Keratinocyte (primary cell): ENCODE data around the gene MANF. TPM values are rescaled to one million over a fixed set of nuclear protein-coding genes. Genes with fewer than 3 reads are reported as not detected.

Experiments
- DNase-seq: peaks from one replicate; pipeline ENCODE4 v3.0.0-alpha.2; 2011; ENCODE audit warnings: low read depth, missing footprints, low spot score
- FAIRE-seq: peaks from 2 replicates; lab custom pipeline; 2011; peaks lifted over from hg19 to GRCh38; lab: Jason Lieb, UNC
- H2AFZ ChIP-seq: 2 replicates; pipeline ENCODE4 v1.6.0; 2012; ENCODE audit warnings: low read length, control low read depth, inconsistent platforms; ENCODE audit not compliant: control insufficient read depth
- H3K27ac ChIP-seq: 2 replicates; pipeline ENCODE4 v1.5.1; 2011; ENCODE audit warnings: low read length; ENCODE audit not compliant: control insufficient read depth, insufficient read depth
- H3K27me3 ChIP-seq: 3 replicates; pipeline ENCODE4 v1.6.0; 2011; ENCODE audit warnings: low read length; ENCODE audit not compliant: control insufficient read depth, insufficient read depth; ENCODE audit errors: extremely low read depth
- H3K36me3 ChIP-seq, 2 experiments: 2 replicates in 1 of 2; 3 replicates in 1 of 2; pipeline ENCODE4 v1.5.1; 2011; ENCODE audit warnings: low read length in 2 of 2, mild to moderate bottlenecking in 1 of 2; ENCODE audit not compliant: control insufficient read depth in 2 of 2, insufficient read depth in 2 of 2; ENCODE audit errors: extremely low read depth in 1 of 2
- H3K4me1 ChIP-seq: 3 replicates; pipeline ENCODE4 v1.5.1; 2011; ENCODE audit warnings: low read length; ENCODE audit not compliant: control insufficient read depth, insufficient read depth; ENCODE audit errors: extremely low read depth
- H3K4me2 ChIP-seq: 3 replicates; pipeline ENCODE4 v1.6.0; 2011; ENCODE audit warnings: low read depth, low read length; ENCODE audit not compliant: control insufficient read depth, insufficient read depth; ENCODE audit errors: extremely low read depth
- H3K4me3 ChIP-seq, 3 experiments: fragments of 200-600 bp in 1 of 3; sonication (generic) in 1 of 3; 2 replicates in 2 of 3; 3 replicates in 1 of 3; pipeline ENCODE4 v1.5.1; 2011 to 2016; ENCODE audit warnings: low read length in 3 of 3, mild to moderate bottlenecking in 3 of 3, control low read depth in 2 of 3, inconsistent platforms in 1 of 3, low read depth in 1 of 3, mixed read lengths in 1 of 3, mixed run types in 1 of 3, moderate library complexity in 1 of 3; ENCODE audit not compliant: control insufficient read depth in 2 of 3, insufficient read depth in 2 of 3; ENCODE audit errors: extremely low read depth in 1 of 3
- H3K79me2 ChIP-seq: 2 replicates; pipeline ENCODE4 v1.6.0; 2012; ENCODE audit warnings: low read length; ENCODE audit not compliant: control insufficient read depth, insufficient read depth
- H3K9ac ChIP-seq: 3 replicates; pipeline ENCODE4 v1.6.0; 2011; ENCODE audit warnings: low read length; ENCODE audit not compliant: control insufficient read depth, insufficient read depth; ENCODE audit errors: extremely low read depth
- H3K9me1 ChIP-seq: 3 replicates; pipeline ENCODE4 v1.6.0; 2011; ENCODE audit warnings: low read length; ENCODE audit not compliant: control insufficient read depth, insufficient read depth; ENCODE audit errors: extremely low read depth
- H3K9me3 ChIP-seq: 2 replicates; pipeline ENCODE4 v1.5.1; 2012; ENCODE audit warnings: low read depth, low read length; ENCODE audit not compliant: control insufficient read depth
- H4K20me1 ChIP-seq: 3 replicates; pipeline ENCODE4 v1.6.0; 2011; ENCODE audit warnings: low read length; ENCODE audit not compliant: control insufficient read depth, insufficient read depth; ENCODE audit errors: extremely low read depth
- CTCF ChIP-seq, 3 experiments: IDR thresholded peaks in 1 of 3; conservative IDR thresholded peaks in 1 of 3; optimal IDR thresholded peaks in 1 of 3; 2 replicates in 2 of 3; 3 replicates in 1 of 3; pipeline versions ENCODE3 to v1.5.1; 2011; ENCODE audit warnings: low read length in 3 of 3, mild to moderate bottlenecking in 3 of 3, moderate library complexity in 2 of 3, control low read depth in 1 of 3, inconsistent platforms in 1 of 3; ENCODE audit not compliant: insufficient read depth in 2 of 3; ENCODE audit errors: extremely low read depth in 1 of 3
- EZH2 ChIP-seq: IDR thresholded peaks from one replicate; pipeline ENCODE4 v1.6.1; 2012; ENCODE audit warnings: inconsistent platforms, mild to moderate bottlenecking, low read length, moderate library complexity
- dilution Hi-C: fragments of 300-500 bp; cut with MboI; formaldehyde crosslinking; loops from one replicate; pipeline ENCODE4 v1.7.0; 2020; ENCODE audit warnings: low sequenced_read_pairs; ENCODE audit not compliant: extremely low pct_ligation_motif_present
- polyA plus RNA-seq, 5 experiments: library from polyadenylated mRNA; depleted of rRNA in 3 of 5; stranded (reverse) in 3 of 5; stranded (forward) in 1 of 5; unstranded in 1 of 5; fragments of >200 nt; gene quantifications; 1 replicate in 1 of 5; 2 replicates in 3 of 5; 3 replicates in 1 of 5; pipeline versions ENCODE4 v1.2.1 to v1.2.3, GENCODE V29; 2011 to 2012; ENCODE audit warnings: missing spikeins in 2 of 5, low read depth in 1 of 5, low replicate concordance in 1 of 5

The MANF gene
- polyA plus RNA-seq, 1 donor (not counting 4 experiments of a cell fraction or from before 2014, with no cell fraction given) = 143 TPM

- Histone ChIP-seq H2AFZ (no peak overlapping the region), H3K79me2 (peaks cover 49% of the 10 kb centered on the region), H3K4me1 (peaks cover 8% of the 10 kb centered on the region), H3K9me3 (no peaks in the 10 kb centered on the region), H3K9ac (no peak overlapping the region), H3K36me3 (peaks cover 26 to 48% of the 10 kb centered on the region in 2 experiments), H3K4me3 (no peak overlapping the region), H3K9me1 (no peaks in the 10 kb centered on the region), H3K27ac (no peak overlapping the region), H3K4me2 (no peak overlapping the region), H3K27me3 (no peaks in the 10 kb centered on the region), H4K20me1 (peaks cover 16% of the 10 kb centered on the region)
- DNase-seq (no peak), FAIRE-seq (no peak)
- no peak for TF ChIP-seq CTCF (optimal IDR thresholded peaks at IDR 0.05 in 1 of 3, IDR thresholded peaks at IDR 0.05 in 1 of 3, conservative IDR thresholded peaks at IDR 0.05 in 1 of 3; ENCODE audit: extremely low read depth in 1 of 3, insufficient read depth in 2 of 3, low read length in 3 of 3)
- no peak for TF ChIP-seq EZH2
- dilution Hi-C loops = loop anchor here (25.0 kb wide), 1 partner anchor 784 kb away; the partner anchor contains the start of genes CISH and MAPKAPK3
These were observed 11.3 kb downstream of the MANF start for GRCh38 chr3:51396401-51396800.

- H3K27me3 ChIP-seq = no peaks in the 10 kb centered on the region
- peaks cover 16% of the 10 kb centered on the region for H4K20me1 ChIP-seq
- TF ChIP-seq CTCF (optimal IDR thresholded peaks at IDR 0.05 in 1 of 3, IDR thresholded peaks at IDR 0.05 in 1 of 3, conservative IDR thresholded peaks at IDR 0.05 in 1 of 3; ENCODE audit: extremely low read depth in 1 of 3, insufficient read depth in 2 of 3, low read length in 3 of 3) = no peak
- no peak for TF ChIP-seq EZH2
- DNase-seq = no peak
- H3K4me3 ChIP-seq = no peak overlapping the region
- no peaks in the 10 kb centered on the region for H3K9me3 ChIP-seq
- peaks cover 29 to 48% of the 10 kb centered on the region in 2 experiments for H3K36me3 ChIP-seq
- no peak overlapping the region for H3K27ac ChIP-seq
- no peak overlapping the region for H3K9ac ChIP-seq
- FAIRE-seq = no peak
- peaks cover 4% of the 10 kb centered on the region for H3K4me1 ChIP-seq
- H3K9me1 ChIP-seq = no peaks in the 10 kb centered on the region
- peaks cover 40% of the 10 kb centered on the region for H3K79me2 ChIP-seq
- dilution Hi-C loops = loop anchor here (25.0 kb wide), 1 partner anchor 785 kb away; the partner anchor contains the start of genes CISH and MAPKAPK3
- H2AFZ ChIP-seq = no peak overlapping the region
- H3K4me2 ChIP-seq = no peak overlapping the region
These were observed 12.3 kb downstream of the MANF start for GRCh38 chr3:51397392-51397791.
